ENCODE data around the gene OR8H3. TPM values are rescaled to one million over a fixed set of nuclear protein-coding genes. Genes with fewer than 3 reads are reported as not detected.
"Not testable (repeated sequence)": the region's sequence is repeated elsewhere in the genome, so short reads cannot be mapped to it uniquely, and the experiment has no call there.

Gene OR8H3, protein sequence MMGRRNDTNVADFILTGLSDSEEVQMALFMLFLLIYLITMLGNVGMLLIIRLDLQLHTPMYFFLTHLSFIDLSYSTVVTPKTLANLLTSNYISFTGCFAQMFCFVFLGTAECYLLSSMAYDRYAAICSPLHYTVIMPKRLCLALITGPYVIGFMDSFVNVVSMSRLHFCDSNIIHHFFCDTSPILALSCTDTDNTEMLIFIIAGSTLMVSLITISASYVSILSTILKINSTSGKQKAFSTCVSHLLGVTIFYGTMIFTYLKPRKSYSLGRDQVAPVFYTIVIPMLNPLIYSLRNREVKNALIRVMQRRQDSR
- not detected for total RNA-seq

DNA sequence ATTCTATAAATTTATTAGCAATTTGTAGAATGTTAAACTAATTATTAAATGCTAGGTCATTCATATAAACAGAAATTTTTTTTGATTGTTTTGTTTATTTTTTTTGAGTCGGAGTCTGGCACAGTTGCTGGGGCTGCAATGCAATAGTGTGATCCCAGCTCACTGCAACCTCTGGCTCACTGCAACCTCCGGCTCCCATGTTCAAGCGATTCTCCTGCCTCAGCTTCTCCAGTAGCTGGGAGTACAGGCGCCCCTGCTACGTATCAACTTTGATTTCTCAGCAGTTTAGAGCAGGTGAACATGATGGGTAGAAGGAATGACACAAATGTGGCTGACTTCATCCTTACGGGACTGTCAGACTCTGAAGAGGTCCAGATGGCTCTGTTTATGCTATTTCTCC, at the start of gene OR8H3:
Gene OR8H3, plus strand, starts transcription at position 301 of the 400 bp plus-strand sequence. Its CDS starts 0 bp downstream, at position 301.
- H3K9me3 Mint-ChIP-seq, result peaks cover 8% of the 10 kb centered on the region
- ATAC-seq (replicated peaks), result no peak
- H3K36me3 Mint-ChIP-seq (ENCODE audit: low read depth), result no peaks in the 10 kb centered on the region
- H3K27ac Mint-ChIP-seq, result no peak within 1 kb of the TSS
- H3K4me3 Mint-ChIP-seq, result no peak within 1 kb of the TSS
- no peaks in the 10 kb centered on the region for H3K27me3 Mint-ChIP-seq
- H3K4me1 Mint-ChIP-seq, result no peaks in the 10 kb centered on the region

DNA sequence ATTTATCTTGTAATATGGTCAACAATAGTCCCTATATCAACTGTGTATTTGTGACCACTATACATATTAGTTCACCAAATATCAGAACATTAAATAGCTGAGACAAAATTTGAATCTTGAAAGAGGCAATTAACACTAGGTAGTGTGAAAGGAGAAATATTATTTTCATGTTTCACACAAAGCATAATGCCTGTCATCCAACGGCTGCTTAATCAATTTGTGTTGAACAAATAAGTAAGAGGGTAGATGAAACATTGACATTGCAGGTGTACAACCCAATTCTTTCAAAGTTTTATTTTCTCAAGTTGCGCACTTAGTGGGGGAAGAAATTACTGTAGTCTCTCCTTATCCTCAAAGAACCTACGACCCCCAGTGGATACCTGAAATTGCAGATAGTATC, 32.5 kb upstream of the OR8H3 start:
- Mint-ChIP-seq H3K9me3 (peaks cover 13% of the 10 kb centered on the region), H3K4me3 (no peak overlapping the region), H3K36me3 (ENCODE audit: low read depth) (no peaks in the 10 kb centered on the region), H3K4me1 (no peaks in the 10 kb centered on the region), H3K27ac (no peak overlapping the region), H3K27me3 (no peaks in the 10 kb centered on the region)
- no peak for ATAC-seq (replicated peaks)

DNA sequence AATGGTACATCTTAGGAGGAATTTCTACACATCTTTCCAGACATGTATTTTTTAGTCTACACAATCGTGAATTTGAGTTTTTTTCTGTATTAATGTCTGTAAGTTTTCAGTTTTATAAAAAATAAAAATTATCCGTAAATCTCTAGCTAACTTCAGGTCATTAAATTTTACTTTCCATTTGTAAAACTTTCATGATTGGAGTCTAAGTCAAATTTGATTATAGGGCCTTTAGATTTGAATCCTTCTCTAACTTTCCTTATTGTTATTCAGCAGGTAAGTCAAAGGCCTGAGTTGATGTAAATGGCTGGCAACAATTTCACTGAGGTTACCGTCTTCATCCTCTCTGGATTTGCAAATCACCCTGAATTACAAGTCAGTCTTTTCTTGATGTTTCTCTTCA, 29.2 kb upstream of the OR8H3 start, which contains the start of gene OR8I2:
Gene OR8I2, plus strand, starts transcription at position 301 of the 400 bp plus-strand sequence. Its CDS starts 0 bp downstream, at position 301.
- Mint-ChIP-seq H3K9me3 (peaks cover 16% of the 10 kb centered on the region), H3K27ac (no peak within 1 kb of the TSS), H3K27me3 (no peaks in the 10 kb centered on the region), H3K4me1 (no peaks in the 10 kb centered on the region), H3K36me3 (ENCODE audit: low read depth) (no peaks in the 10 kb centered on the region), H3K4me3 (no peak within 1 kb of the TSS)
- ATAC-seq (replicated peaks), result no peak

DNA sequence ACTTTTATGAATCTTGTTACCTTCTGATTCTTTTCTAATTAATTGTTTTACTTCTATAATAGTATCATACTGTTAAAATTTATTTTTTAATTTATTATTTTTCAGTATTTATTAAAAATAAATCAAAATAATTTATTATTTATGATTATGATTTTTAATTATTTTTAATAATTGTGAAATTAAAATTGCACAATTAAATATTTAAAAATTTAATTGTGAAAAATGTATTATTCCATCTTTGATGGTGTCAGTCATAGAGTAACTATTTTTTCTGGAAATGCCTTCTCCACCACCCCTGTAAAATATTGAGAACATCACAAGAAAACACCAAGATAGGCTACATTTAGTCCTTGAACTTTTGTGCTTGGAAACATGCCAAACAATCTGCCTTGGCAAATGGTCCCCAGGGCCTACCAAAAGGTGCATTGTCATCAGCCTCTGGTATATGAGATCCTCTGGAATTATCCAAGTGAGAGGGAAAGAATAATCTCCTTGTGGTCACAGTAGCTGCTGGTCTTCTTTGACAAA, 18.9 kb upstream of the OR8H3 start, which contains the start of gene OR8H2:
Gene OR8H2, plus strand, starts transcription at position 478 of the 528 bp plus-strand sequence. CDS start 1,356 bp downstream, outside the sequence.
- ATAC-seq (replicated peaks), result no peak
- Mint-ChIP-seq H3K9me3 (peaks cover 18% of the 10 kb centered on the region), H3K4me1 (no peaks in the 10 kb centered on the region), H3K27me3 (no peaks in the 10 kb centered on the region), H3K4me3 (no peak within 1 kb of the TSS), H3K27ac (no peak within 1 kb of the TSS), H3K36me3 (ENCODE audit: low read depth) (no peaks in the 10 kb centered on the region)

DNA sequence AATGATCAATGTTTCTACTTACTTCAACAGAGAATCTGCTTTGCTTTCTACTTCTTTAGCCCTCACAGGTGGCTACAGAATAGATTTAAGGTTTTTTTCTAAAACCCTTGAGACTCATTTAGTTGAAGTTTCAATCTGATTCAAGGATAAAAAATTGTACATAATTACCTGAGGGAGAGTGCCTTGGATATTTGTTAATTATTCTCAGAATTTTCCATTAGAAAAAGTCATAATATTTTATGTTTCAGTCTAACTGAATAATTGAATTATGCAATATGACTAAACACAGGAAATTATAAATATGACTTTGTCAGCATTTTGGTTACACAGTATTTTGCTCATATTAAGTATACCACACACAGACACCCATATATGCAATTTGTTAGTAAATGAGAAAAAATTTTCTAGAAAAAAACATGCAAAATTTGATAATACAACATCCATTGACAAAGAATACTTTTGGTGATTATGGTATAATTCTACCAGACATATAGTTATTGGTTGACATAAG, 18.0 kb downstream of the OR8H3 start, which contains the start of gene OR8J3:
Gene OR8J3, minus strand, starts transcription at position 51 of the 511 bp plus-strand sequence. CDS start 2,483 bp downstream, outside the sequence.
- no peaks in the 10 kb centered on the region for H3K27me3 Mint-ChIP-seq
- no peak within 1 kb of the TSS for H3K27ac Mint-ChIP-seq
- H3K9me3 Mint-ChIP-seq, result peaks cover 10% of the 10 kb centered on the region
- H3K4me1 Mint-ChIP-seq, result no peaks in the 10 kb centered on the region
- no peaks in the 10 kb centered on the region for H3K36me3 Mint-ChIP-seq (ENCODE audit: low read depth)
- no peak within 1 kb of the TSS for H3K4me3 Mint-ChIP-seq
- ATAC-seq (replicated peaks), result no peak

DNA sequence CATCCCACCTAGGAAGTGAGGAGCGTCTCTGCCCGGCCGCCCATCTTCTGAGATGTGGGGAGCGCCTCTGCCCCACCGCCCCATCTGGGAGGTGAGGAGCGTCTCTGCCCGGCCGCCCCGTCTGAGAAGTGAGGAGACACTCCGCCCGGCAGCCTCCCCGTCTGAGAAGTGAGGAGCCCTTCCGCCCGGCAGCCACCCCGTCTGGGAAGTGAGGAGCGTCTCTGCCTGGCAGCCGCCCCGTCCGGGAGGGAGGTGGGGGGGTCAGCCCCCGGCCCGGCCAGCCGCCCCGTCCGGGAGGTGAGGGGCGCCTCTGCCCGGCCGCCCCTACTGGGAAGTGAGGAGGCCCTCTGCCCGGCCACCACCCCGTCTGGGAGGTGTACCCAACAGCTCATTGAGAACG, 21.5 kb downstream of the OR8H3 start:
- not testable (repeated sequence) for H3K36me3 Mint-ChIP-seq (ENCODE audit: low read depth); ATAC-seq (replicated peaks); H3K9me3 Mint-ChIP-seq

DNA sequence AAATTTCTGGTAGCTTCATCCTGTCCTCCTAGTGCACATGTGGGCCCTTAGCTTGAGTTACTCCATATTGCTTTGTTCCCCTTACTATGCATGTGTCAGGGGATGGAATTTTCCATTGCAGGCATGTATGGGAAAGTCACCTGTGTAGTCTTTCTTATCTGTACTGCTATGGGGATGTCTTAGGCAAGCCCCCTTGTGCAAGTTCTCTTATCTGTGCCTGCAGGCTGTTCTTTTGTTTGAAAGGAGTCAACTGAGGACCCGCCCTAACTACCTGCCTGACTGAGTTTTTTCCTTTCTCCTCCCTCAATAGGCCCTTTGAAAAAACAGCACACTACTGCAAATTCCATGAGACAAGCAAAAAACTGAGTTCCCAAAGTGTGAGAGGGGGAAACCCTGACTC, 29.2 kb downstream of the OR8H3 start:
- H3K4me1 Mint-ChIP-seq, result no peaks in the 10 kb centered on the region
- peaks cover 26% of the 10 kb centered on the region for H3K9me3 Mint-ChIP-seq
- no peaks in the 10 kb centered on the region for H3K36me3 Mint-ChIP-seq (ENCODE audit: low read depth)
- ATAC-seq (replicated peaks), result no peak
- H3K27me3 Mint-ChIP-seq, result no peaks in the 10 kb centered on the region
- H3K27ac Mint-ChIP-seq, result no peak overlapping the region
- H3K4me3 Mint-ChIP-seq, result no peak overlapping the region

More for the DNA sequence above, 21.5 kb downstream of the OR8H3 start:
- H3K4me1 Mint-ChIP-seq, H3K4me3 Mint-ChIP-seq, H3K27ac Mint-ChIP-seq, H3K27me3 Mint-ChIP-seq: not testable (repeated sequence)

DNA sequence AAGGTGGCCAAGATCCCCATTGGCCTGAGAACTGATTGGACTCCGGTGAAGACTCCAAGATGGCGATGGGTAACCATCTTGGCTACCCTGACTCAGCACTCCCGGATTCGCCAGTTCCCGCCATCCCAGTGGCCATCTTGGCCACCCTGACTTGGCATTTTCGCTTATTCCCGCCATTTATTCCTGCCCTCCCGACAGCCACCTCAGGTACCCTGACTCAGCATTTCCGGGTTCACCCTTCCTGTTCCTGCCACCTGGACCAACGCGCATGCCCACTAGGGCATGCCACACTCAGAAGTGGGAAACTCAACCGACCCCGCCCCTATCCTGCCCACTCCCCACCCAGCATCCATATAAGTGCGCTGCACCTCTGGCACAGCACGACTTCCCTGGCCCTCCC, 30.2 kb downstream of the OR8H3 start:
- peaks cover 31% of the 10 kb centered on the region for H3K9me3 Mint-ChIP-seq
- no peak for ATAC-seq (replicated peaks)
- H3K36me3 Mint-ChIP-seq (ENCODE audit: low read depth), result no peaks in the 10 kb centered on the region

DNA sequence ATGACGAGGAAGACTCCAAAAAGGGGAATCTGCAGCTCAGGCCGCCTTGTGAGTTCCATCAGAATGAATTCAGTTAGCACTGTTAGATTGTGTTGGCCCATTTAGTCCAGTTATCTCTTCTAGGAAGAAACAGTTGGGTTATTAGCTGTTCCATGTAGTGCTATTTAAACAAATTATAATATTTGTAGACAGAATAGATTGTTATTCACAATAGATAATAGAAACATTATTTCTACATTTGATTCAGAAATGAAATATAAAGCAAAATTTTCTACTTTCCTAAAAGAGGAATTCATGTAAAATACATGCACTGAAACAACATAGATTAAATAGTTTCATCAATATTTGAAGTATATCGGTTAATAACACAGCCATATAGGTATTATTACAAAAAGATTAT, 38.0 kb downstream of the OR8H3 start, which contains the start of gene OR8K5:
Gene OR8K5, minus strand, starts transcription at position 101 of the 400 bp plus-strand sequence. Its CDS starts 0 bp downstream, at position 101.
- Mint-ChIP-seq H3K27ac (no peak within 1 kb of the TSS), H3K36me3 (ENCODE audit: low read depth) (no peaks in the 10 kb centered on the region), H3K4me3 (no peak within 1 kb of the TSS), H3K27me3 (no peaks in the 10 kb centered on the region), H3K9me3 (peaks cover 23% of the 10 kb centered on the region), H3K4me1 (no peaks in the 10 kb centered on the region)
- ATAC-seq (replicated peaks), result no peak

More for the DNA sequence above, 30.2 kb downstream of the OR8H3 start:
- no peak overlapping the region for H3K27ac Mint-ChIP-seq
- H3K27me3 Mint-ChIP-seq, result no peaks in the 10 kb centered on the region
- no peak overlapping the region for H3K4me3 Mint-ChIP-seq
- no peaks in the 10 kb centered on the region for H3K4me1 Mint-ChIP-seq

DNA sequence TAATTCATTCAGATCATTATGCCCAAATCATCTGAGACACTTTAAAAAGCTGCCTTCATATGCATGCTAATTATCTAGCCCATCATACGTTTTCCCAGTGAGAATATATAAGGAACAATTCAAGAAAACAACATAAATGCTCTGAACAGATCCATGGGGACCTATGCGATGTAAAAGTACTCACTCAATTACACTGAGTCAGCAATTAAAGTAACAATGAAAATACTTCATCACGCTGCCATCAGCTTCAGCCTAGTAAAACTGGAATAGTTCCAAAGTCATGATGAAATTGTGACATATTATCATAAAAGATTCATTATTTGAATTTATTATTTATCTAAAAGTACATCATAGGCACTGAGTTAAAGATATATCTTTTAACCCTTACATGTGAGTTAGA, 41.6 kb downstream of the OR8H3 start:
- Mint-ChIP-seq H3K27ac (no peak overlapping the region), H3K27me3 (no peaks in the 10 kb centered on the region), H3K4me1 (no peaks in the 10 kb centered on the region), H3K9me3 (peaks cover 20% of the 10 kb centered on the region), H3K36me3 (ENCODE audit: low read depth) (no peaks in the 10 kb centered on the region), H3K4me3 (no peak overlapping the region)
- no peak for ATAC-seq (replicated peaks)

DNA sequence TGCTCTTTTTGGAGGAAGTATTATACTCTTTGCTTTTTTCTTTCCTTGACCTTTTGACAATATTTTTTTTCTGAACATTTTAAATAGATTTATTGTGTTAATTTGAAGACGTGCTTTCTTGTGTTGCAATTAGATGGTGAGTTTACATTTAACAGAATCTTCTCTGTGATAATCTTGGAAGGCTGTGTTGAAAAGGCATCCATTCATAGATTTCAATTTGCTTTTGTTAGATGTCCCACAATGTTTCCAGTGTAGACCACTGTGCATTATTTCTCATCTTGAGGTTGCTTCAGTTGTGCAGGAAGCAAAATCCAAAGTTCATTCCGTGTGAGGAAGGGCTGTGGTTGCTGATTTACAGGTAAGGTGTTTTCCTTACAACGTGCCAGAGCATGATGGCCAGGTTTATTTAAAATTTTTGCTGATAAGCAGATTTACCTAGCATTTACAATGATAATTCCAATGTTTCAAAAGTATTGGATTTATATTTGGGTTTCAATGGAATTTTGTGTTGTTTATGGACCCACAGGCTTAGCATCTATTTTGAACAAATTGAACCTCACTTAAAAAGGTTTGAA, 50.2 kb downstream of the OR8H3 start:
- H3K27me3 Mint-ChIP-seq, result no peaks in the 10 kb centered on the region
- no peak overlapping the region for H3K4me3 Mint-ChIP-seq
- H3K9me3 Mint-ChIP-seq, result peaks cover 14% of the 10 kb centered on the region
- H3K4me1 Mint-ChIP-seq, result no peaks in the 10 kb centered on the region
- ATAC-seq (replicated peaks), result no peak
- H3K36me3 Mint-ChIP-seq (ENCODE audit: low read depth), result no peaks in the 10 kb centered on the region
- no peak overlapping the region for H3K27ac Mint-ChIP-seq

Other genes starting within 250 kb of the OR8H3 start
- gene TRIM51, start 239.1 kb upstream of the OR8H3 start, total RNA-seq, result not detected
- gene OR5W2, start 207.8 kb upstream of the OR8H3 start, total RNA-seq, result not detected
- gene OR5I1, start 186.0 kb upstream of the OR8H3 start, total RNA-seq, result not detected
- not detected for gene OR10AG1, start 152.4 kb upstream of the OR8H3 start, total RNA-seq
- gene OR5F1, start 127.7 kb upstream of the OR8H3 start, total RNA-seq, result not detected
- not detected for gene OR5AS1, start 94.7 kb upstream of the OR8H3 start, total RNA-seq
- not detected for gene OR8I2, start 29.1 kb upstream of the OR8H3 start, total RNA-seq
- not detected for gene OR8H2, start 18.7 kb upstream of the OR8H3 start, total RNA-seq
- not detected for gene OR8J3, start 17.8 kb downstream of the OR8H3 start, total RNA-seq
- not detected for gene OR8K5, start 37.9 kb downstream of the OR8H3 start, total RNA-seq
- not detected for gene OR5J2, start 54.2 kb downstream of the OR8H3 start, total RNA-seq
- gene OR5T2, start 111.9 kb downstream of the OR8H3 start, total RNA-seq, result not detected
- gene OR5T3, start 129.9 kb downstream of the OR8H3 start, total RNA-seq, result not detected
- not detected for gene OR5T1, start 151.8 kb downstream of the OR8H3 start, total RNA-seq
- not detected for gene OR8H1, start 169.9 kb downstream of the OR8H3 start, total RNA-seq
- gene OR8K3, start 192.8 kb downstream of the OR8H3 start, total RNA-seq, result not detected
- not detected for gene OR8K1, start 223.7 kb downstream of the OR8H3 start, total RNA-seq
- not detected for gene OR8J1, start 231.9 kb downstream of the OR8H3 start, total RNA-seq